ENCODE results near the gene KLF7. TPM values are rescaled to one million over a fixed set of nuclear protein-coding genes. Genes with fewer than 3 reads are reported as not detected.

KLF7 gene
- total RNA-seq, 1 donor from 2014 or later = 30.6 TPM

GRCh38 chr2:207035875-207036274 is 129.9 kb downstream of the KLF7 start:
- DNase-seq (ENCODE audit: extremely low read depth, low read depth, low spot score) = no peak

GRCh38 chr2:207032490-207032889 is 133.3 kb downstream of the KLF7 start:
- no peak for DNase-seq (ENCODE audit: extremely low read depth, low read depth, low spot score)

Other genes starting within 250 kb of the KLF7 start
- gene CPO, start 226.4 kb downstream of the KLF7 start, total RNA-seq = 0.48 TPM in 1 of 2 replicates, not detected in the other

Measured in glomerular endothelial cell (primary cell).